ENCODE data around the gene SNRNP40.

The SNRNP40 gene

GRCh38 chr1:31228986-31229385 lies 67.6 kb downstream of the SNRNP40 start:
- DNase-seq = no peak

DNA sequence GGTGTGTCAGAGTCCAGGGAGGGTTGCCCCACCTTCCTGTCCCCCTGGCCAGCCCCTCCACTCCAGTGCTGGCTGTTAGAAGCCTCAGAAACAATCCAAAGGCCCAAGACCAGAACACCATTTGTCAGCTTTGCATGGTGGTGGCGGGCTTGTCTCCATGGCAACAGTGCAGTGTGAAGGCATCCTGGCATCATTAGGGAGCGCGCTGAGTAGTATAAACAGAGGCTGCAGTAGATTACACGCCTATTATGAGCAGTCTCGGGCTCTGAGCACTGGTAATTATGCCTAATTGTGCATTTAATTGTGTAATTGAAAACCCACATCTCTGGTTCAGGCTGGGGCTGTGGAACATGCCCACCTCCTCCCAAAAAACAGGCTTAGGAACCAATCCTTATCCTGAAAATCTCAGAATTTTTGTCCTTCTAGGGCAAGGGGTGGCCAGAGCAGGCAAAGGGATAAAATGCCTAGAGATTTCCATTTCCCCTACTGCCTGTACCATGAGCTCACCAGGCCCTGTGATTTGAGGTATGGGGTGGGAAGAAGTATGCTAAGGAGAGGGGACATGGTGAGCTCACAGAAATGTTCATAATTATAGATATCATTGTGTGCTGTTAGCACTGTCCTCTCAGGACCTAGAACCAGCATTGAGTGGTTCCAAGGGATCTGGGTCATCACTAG lies 68.6 kb downstream of the SNRNP40 start:
- DNase-seq = peak; percentile 82

GRCh38 chr1:31224068-31224467 lies 72.5 kb downstream of the SNRNP40 start:
- DNase-seq = no peak

DNA sequence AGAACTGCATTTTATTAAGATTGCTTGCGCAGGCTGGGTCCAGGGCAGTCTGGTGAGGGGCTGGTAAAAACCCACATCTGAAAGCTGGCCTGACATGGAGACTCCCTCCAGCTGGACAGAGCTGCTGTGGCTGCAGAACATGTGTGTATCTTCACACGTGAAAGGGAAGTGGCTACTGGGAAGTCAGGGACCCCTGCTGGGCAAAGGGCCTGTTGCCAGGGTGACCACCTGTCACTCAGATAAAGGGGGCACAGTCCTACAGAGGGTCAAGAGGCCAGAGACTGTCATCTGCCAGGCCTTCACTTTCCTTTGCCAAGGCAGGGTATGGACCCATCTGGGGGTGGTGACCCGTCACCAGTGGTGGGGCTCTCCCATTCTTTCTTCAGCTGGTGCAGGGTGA lies 74.4 kb downstream of the SNRNP40 start:
- DNase-seq = no peak

DNA sequence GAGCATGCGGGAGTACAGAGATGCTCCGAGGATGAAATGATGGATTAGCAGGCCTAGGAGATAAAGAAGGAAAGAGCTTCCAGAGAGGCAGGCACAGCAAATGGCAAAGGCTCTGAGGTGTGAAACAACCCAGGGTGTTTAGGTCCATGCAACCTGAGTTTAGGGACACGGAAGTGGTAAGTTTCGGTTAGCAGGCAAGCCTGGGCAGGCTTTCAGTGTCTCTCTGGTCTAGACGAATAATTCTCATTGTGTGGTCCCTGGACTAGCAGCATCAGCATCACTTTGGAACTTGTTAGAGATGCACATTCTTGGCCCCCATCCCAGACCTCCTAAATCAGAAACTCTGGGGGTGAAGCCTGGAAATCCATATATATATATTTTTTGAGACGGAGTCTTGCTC lies 75.5 kb downstream of the SNRNP40 start:
- no peak for DNase-seq

DNA sequence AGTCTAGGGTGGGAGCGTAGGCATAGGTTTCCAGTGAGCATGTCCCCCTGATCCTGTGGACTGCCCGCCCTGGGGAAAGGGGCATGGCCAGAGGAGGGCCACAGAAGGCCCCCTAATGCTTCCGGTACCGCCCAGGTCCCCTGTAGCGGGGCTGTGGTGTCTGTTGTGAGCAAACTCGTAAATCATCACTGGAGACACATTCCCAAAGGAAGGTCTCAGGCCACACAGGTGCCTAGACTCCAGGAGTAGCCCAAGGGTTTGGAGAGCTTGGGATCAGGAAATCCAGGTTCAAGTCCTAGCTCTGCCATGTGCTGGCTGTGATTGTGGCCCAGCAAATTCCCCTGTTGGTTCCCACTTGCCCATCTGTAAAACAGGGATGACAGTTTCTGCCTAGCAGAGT lies 77.1 kb downstream of the SNRNP40 start:
- no peak for DNase-seq

GRCh38 chr1:31218705-31219104 lies 77.9 kb downstream of the SNRNP40 start:
- no peak for DNase-seq

DNA sequence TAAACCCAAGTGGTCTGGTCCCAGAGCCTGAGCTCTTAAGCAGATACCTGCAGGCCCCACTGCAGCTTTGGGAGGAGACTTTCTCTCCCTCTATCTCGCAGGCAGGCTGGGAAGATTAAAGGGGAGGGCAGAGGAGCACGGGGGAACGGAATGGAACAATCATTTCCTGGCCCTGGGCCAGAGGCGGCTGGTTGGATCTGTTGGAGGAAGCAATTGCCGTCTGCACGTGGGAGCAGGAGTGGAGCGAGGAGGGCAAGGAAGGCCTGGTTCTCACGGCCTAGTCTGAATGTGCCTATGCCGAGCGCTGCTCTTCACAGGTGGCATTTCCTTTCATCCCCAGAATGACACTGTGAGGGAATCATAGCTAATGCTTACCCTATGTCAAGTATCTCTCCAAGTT lies 80.6 kb downstream of the SNRNP40 start:
- DNase-seq = peak; percentile 78

DNA sequence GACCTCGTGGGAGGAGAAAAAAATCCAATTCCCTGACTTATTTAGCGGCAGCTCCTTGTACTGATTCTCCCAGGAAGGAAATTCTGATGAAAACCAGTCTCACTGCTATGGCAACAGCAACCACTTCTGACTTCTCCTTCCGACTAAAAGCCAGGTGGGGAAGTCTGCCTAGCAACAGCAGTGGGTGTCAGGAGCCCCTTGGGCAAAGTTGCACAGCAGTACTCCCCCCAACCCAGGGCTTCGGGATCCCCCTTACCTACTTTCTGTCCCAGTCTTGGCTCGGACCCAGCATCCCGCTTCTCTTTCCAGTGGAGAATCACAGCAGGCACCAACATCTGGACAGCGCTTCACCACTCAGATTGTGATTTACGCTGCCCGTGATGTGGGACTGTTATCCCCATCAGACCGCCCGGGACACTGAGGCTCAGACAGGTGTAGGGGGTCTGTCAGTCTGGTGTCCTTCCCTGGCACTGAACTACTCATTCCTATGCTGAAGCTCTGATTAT lies 81.5 kb downstream of the SNRNP40 start:
- no peak for DNase-seq

GRCh38 chr1:31214316-31215064 lies 82.1 kb downstream of the SNRNP40 start:
- DNase-seq = no peak
